IPS-15b (cell line): Measurements from ENCODE around the gene SPNS2.

ENCODE experiments used
- H3K27me3 ChIP-seq: one replicate; pipeline ENCODE4 v1.6.1; 2013; ENCODE audit warnings: low read length; ENCODE audit not compliant: control insufficient read depth, insufficient read depth
- H3K36me3 ChIP-seq: one replicate; pipeline ENCODE4 v1.6.1; 2013; ENCODE audit warnings: low read length; ENCODE audit not compliant: control insufficient read depth, insufficient read depth
- H3K4me1 ChIP-seq: one replicate; pipeline ENCODE4 v1.6.1; 2013; ENCODE audit warnings: mild to moderate bottlenecking, low read length; ENCODE audit not compliant: control insufficient read depth, insufficient read depth
- H3K4me3 ChIP-seq: one replicate; pipeline ENCODE4 v1.5.1; 2013; ENCODE audit warnings: low read depth, low read length
- H3K9ac ChIP-seq: one replicate; pipeline ENCODE4 v1.6.1; 2013; ENCODE audit warnings: low read depth, mild to moderate bottlenecking, low read length
- H3K9me3 ChIP-seq: one replicate; pipeline ENCODE4 v1.6.1; 2013; ENCODE audit warnings: mild to moderate bottlenecking, low read length; ENCODE audit not compliant: control insufficient read depth, insufficient read depth

The SPNS2 gene

GRCh38 chr17:4530799-4531730 is 32.4 kb downstream of the SPNS2 start:
- Histone ChIP-seq H3K4me3 (no peak overlapping the region), H3K4me1 (no peaks in the 10 kb centered on the region), H3K27me3 (peaks cover 5% of the 10 kb centered on the region), H3K9ac (no peak overlapping the region), H3K36me3 (no peaks in the 10 kb centered on the region), H3K9me3 (no peaks in the 10 kb centered on the region)

GRCh38 chr17:4531988-4532736 is 33.5 kb downstream of the SPNS2 start:
- no peak overlapping the region for H3K9ac ChIP-seq
- no peaks in the 10 kb centered on the region for H3K9me3 ChIP-seq
- H3K4me3 ChIP-seq = no peak overlapping the region
- no peaks in the 10 kb centered on the region for H3K36me3 ChIP-seq
- peaks cover 2% of the 10 kb centered on the region for H3K4me1 ChIP-seq
- peaks cover 3% of the 10 kb centered on the region for H3K27me3 ChIP-seq

GRCh38 chr17:4532860-4533522 is 34.3 kb downstream of the SPNS2 start:
- peaks cover 7% of the 10 kb centered on the region for H3K36me3 ChIP-seq
- no peak overlapping the region for H3K4me3 ChIP-seq
- H3K9ac ChIP-seq = no peak overlapping the region
- peaks cover 2% of the 10 kb centered on the region for H3K4me1 ChIP-seq
- no peaks in the 10 kb centered on the region for H3K27me3 ChIP-seq
- H3K9me3 ChIP-seq = no peaks in the 10 kb centered on the region

- H3K9ac ChIP-seq = no peak overlapping the region
- no peak overlapping the region for H3K4me3 ChIP-seq
- peaks cover 14% of the 10 kb centered on the region for H3K36me3 ChIP-seq
- no peaks in the 10 kb centered on the region for H3K9me3 ChIP-seq
- H3K4me1 ChIP-seq = peaks cover 2% of the 10 kb centered on the region
- no peaks in the 10 kb centered on the region for H3K27me3 ChIP-seq
Observed at GRCh38 chr17:4533523-4534504, 35.1 kb downstream of the SPNS2 start.

GRCh38 chr17:4534515-4534914 is 35.8 kb downstream of the SPNS2 start:
- Histone ChIP-seq H3K4me1 (peaks cover 2% of the 10 kb centered on the region), H3K4me3 (no peak overlapping the region), H3K27me3 (no peaks in the 10 kb centered on the region), H3K9me3 (no peaks in the 10 kb centered on the region), H3K36me3 (peaks cover 20% of the 10 kb centered on the region), H3K9ac (no peak overlapping the region)

GRCh38 chr17:4534928-4535666 is 36.4 kb downstream of the SPNS2 start:
- Histone ChIP-seq H3K9me3 (no peaks in the 10 kb centered on the region), H3K9ac (no peak overlapping the region), H3K36me3 (peaks cover 25% of the 10 kb centered on the region), H3K27me3 (no peaks in the 10 kb centered on the region), H3K4me3 (no peak overlapping the region), H3K4me1 (peaks cover 2% of the 10 kb centered on the region)

GRCh38 chr17:4535667-4536258 is 37.1 kb downstream of the SPNS2 start:
- H3K9ac ChIP-seq = no peak overlapping the region
- peaks cover 32% of the 10 kb centered on the region for H3K36me3 ChIP-seq
- H3K27me3 ChIP-seq = no peaks in the 10 kb centered on the region
- H3K4me1 ChIP-seq = peaks cover 2% of the 10 kb centered on the region
- no peaks in the 10 kb centered on the region for H3K9me3 ChIP-seq
- no peak overlapping the region for H3K4me3 ChIP-seq

GRCh38 chr17:4536259-4536741 is 37.6 kb downstream of the SPNS2 start:
- H3K27me3 ChIP-seq = no peaks in the 10 kb centered on the region
- peaks cover 2% of the 10 kb centered on the region for H3K4me1 ChIP-seq
- peak overlapping the region; percentile 18 for H3K4me3 ChIP-seq
- peaks cover 37% of the 10 kb centered on the region for H3K36me3 ChIP-seq
- H3K9ac ChIP-seq = no peak overlapping the region
- no peaks in the 10 kb centered on the region for H3K9me3 ChIP-seq

- H3K9ac ChIP-seq = no peak overlapping the region
- peaks cover 2% of the 10 kb centered on the region for H3K4me1 ChIP-seq
Observed at GRCh38 chr17:4536742-4537411, 38.2 kb downstream of the SPNS2 start.

More at GRCh38 chr17:4536742-4537411, 38.2 kb downstream of the SPNS2 start:
- Histone ChIP-seq H3K27me3 (no peaks in the 10 kb centered on the region), H3K4me3 (no peak overlapping the region), H3K36me3 (peaks cover 43% of the 10 kb centered on the region), H3K9me3 (no peaks in the 10 kb centered on the region)
